ENCODE data around the gene ACOT8. TPM values are rescaled to one million over a fixed set of nuclear protein-coding genes. Genes with fewer than 3 reads are reported as not detected.

ACOT8 gene
- total and polyA plus RNA-seq, 10 of the 15 experiments (the other 5 are each of a cell fraction or from before 2014, with no cell fraction given), result 5.1 to 47.9 (median 31.8) TPM

DNA sequence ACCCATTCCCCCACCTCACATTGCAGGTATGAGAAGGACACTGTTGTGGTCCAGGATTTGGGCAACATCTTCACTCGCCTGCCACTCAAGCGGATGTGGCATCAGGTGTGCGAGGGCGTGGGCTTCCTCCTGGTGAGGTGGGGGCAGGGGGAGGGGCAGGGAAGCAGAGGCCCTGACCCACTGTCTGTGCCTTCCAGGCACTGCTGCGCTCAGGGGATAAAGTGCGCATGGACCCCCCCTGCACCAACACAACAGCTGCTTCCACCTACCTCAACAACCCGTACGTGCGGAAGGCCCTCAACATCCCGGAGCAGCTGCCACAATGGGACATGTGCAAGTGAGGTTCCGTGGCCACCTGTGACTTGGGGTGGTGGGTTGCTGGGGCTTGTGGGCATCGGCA, 37.6 kb upstream of the ACOT8 start:
- SMC1A ChIA-PET (ENCODE audit: uncharacterized antibody, unreplicated experiment), result no interaction called here
- CTCF ChIA-PET, result no interaction called here
- intact Hi-C loops (cut with micrococcal nuclease; ENCODE audit: unreplicated experiment), result loop anchor here (5.0 kb wide), 1 partner anchor 78 kb away; the partner anchor contains the start of gene ZNF335
- Histone ChIP-seq H3K79me2 (ENCODE audit: control insufficient read depth, insufficient read depth, low read length) (peaks cover 4% of the 10 kb centered on the region), H2AFZ (ENCODE audit: control insufficient read depth, low read depth, low read length) (no peak overlapping the region), H3K27ac (ENCODE audit: control insufficient read depth, insufficient read depth) (no peak overlapping the region), H3K4me2 (ENCODE audit: control insufficient read depth, insufficient read depth) (no peak overlapping the region), H3K4me3 (no peak overlapping the region), H3K27me3 (replicated peaks in 1 of 2; ENCODE audit: control insufficient read depth in 2 of 2, insufficient read depth in 2 of 2, low read length in 1 of 2) (no peaks in the 10 kb centered on the region), H3K9ac (ENCODE audit: control insufficient read depth, insufficient read depth, low read length) (no peak overlapping the region), H3K9me3 (replicated peaks; ENCODE audit: control insufficient read depth, insufficient read depth, low read length) (no peaks in the 10 kb centered on the region), H3K4me1 (ENCODE audit: control insufficient read depth, insufficient read depth, low read length) (peaks cover 22% of the 10 kb centered on the region), H3K36me3 (ENCODE audit: control insufficient read depth in 2 of 2, insufficient read depth in 2 of 2, low read length in 1 of 2) (peaks cover 0 to 4% of the 10 kb centered on the region in 2 experiments; a peak in 2 of 4 replicates), H4K20me1 (ENCODE audit: control insufficient read depth, insufficient read depth) (no peaks in the 10 kb centered on the region)
- DNase-seq (ENCODE audit: low read depth, low spot score) (no peak), FAIRE-seq (no peak), ATAC-seq (no peak)
- POLR2A ChIA-PET, result no interaction called here
- RAD21 ChIA-PET (ENCODE audit: unreplicated experiment), result no interaction called here
- in situ Hi-C loops (cut with MboI), result no loop called here
- no TSS peak for BruUV-seq (replicated peaks)
- TF ChIP-seq POLR2AphosphoS5 (IDR thresholded peaks at IDR 0.05; ENCODE audit: low read length) (no peak), STAT1 (conservative IDR thresholded peaks at IDR 0.05) (no peak), CREM (IDR thresholded peaks at IDR 0.05; ENCODE audit: low read depth) (no peak), RELA (IDR thresholded peaks at IDR 0.05; ENCODE audit: borderline replicate concordance, partially characterized antibody) (no peak), RFX5 (IDR thresholded peaks at IDR 0.05; ENCODE audit: low read depth, low read length) (no peak), FOS (IDR thresholded peaks at IDR 0.05; ENCODE audit: borderline replicate concordance, extremely low read depth, insufficient read length) (no peak), NBN (IDR thresholded peaks at IDR 0.05) (no peak)
- TF ChIP-seq, protein P1, sequence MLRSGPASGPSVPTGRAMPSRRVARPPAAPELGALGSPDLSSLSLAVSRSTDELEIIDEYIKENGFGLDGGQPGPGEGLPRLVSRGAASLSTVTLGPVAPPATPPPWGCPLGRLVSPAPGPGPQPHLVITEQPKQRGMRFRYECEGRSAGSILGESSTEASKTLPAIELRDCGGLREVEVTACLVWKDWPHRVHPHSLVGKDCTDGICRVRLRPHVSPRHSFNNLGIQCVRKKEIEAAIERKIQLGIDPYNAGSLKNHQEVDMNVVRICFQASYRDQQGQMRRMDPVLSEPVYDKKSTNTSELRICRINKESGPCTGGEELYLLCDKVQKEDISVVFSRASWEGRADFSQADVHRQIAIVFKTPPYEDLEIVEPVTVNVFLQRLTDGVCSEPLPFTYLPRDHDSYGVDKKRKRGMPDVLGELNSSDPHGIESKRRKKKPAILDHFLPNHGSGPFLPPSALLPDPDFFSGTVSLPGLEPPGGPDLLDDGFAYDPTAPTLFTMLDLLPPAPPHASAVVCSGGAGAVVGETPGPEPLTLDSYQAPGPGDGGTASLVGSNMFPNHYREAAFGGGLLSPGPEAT (IDR thresholded peaks at IDR 0.05; ENCODE audit: low read depth), result no peak
- WGBS (ENCODE audit: insufficient coverage, insufficient replicate concordance, low lambda C conversion rate, missing lambda C conversion rate), result 88% methylated on average over 12 of the region's 12 CpGs

Measured in GM12878 (cell line).